ENCODE data around the gene PPM1J. TPM values are rescaled to one million over a fixed set of nuclear protein-coding genes. Genes with fewer than 3 reads are reported as not detected.
A peak's percentile ranks its signal among the peaks of the same experiment; 100 is the strongest.

PPM1J gene
- total and polyA plus RNA-seq, 9 of the 15 experiments (the other 6 are each of a cell fraction or from before 2014, with no cell fraction given): 0.25 to 10.5 (median 4.2) TPM

- TF ChIP-seq FOXJ3 (CRISPR knock-in tag; IDR thresholded peaks at IDR 0.05) (no peak), ZBTB49 (CRISPR knock-in tag; IDR thresholded peaks at IDR 0.05; ENCODE audit: borderline replicate concordance) (no peak), TAL1 (IDR thresholded peaks at IDR 0.05) (no peak), NCOR1 (IDR thresholded peaks at IDR 0.05) (no peak), ERF (CRISPR knock-in tag; IDR thresholded peaks at IDR 0.05) (0 out of 2 replicates have a peak, but pooled peaks have one; percentile 21), GABPB2 (CRISPR knock-in tag; conservative IDR thresholded peaks at IDR 0.05) (no peak), THAP12 (CRISPR knock-in tag; IDR thresholded peaks at IDR 0.05) (peak; percentile 37; the same call in 1 of the 2 replicates), HMGXB4 (CRISPR knock-in tag; IDR thresholded peaks at IDR 0.05) (no peak), ZNF696 (CRISPR knock-in tag; conservative IDR thresholded peaks at IDR 0.05) (no peak), ASH1L (IDR thresholded peaks at IDR 0.05; ENCODE audit: borderline replicate concordance, low read depth, partially characterized antibody) (no peak), BMI1 (IDR thresholded peaks at IDR 0.05; ENCODE audit: low read length) (no peak), BRD4 (IDR thresholded peaks at IDR 0.05) (no peak), NR1H2 (CRISPR knock-in tag; IDR thresholded peaks at IDR 0.05) (no peak), WHSC1 (IDR thresholded peaks at IDR 0.05; ENCODE audit: low read length) (no peak), SREBF1 (IDR thresholded peaks at IDR 0.05; ENCODE audit: borderline replicate concordance, low read depth, low read length) (no peak), PRPF4 (IDR thresholded peaks at IDR 0.05; ENCODE audit: insufficient read depth, low read depth, low read length, poor library complexity, severe bottlenecking) (no peak), EP300 (IDR thresholded peaks at IDR 0.05; ENCODE audit: low read length) (no peak), POLR2AphosphoS5 (IDR thresholded peaks at IDR 0.05; ENCODE audit: control insufficient read depth, insufficient read depth, low read depth, low read length) (no peak), EGR1 (conservative IDR thresholded peaks at IDR 0.05) (peak; percentile 84)
- TF ChIP-seq, protein P1, sequence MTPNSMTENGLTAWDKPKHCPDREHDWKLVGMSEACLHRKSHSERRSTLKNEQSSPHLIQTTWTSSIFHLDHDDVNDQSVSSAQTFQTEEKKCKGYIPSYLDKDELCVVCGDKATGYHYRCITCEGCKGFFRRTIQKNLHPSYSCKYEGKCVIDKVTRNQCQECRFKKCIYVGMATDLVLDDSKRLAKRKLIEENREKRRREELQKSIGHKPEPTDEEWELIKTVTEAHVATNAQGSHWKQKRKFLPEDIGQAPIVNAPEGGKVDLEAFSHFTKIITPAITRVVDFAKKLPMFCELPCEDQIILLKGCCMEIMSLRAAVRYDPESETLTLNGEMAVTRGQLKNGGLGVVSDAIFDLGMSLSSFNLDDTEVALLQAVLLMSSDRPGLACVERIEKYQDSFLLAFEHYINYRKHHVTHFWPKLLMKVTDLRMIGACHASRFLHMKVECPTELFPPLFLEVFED (CRISPR knock-in tag; conservative IDR thresholded peaks at IDR 0.05): no peak
These were observed 544 bp downstream of the PPM1J start (continued) for GRCh38 chr1:112714313-112715263.
